C4-2B (cell line): ENCODE results near the gene CCDC127.

Experiments
- CTCF ChIP-seq: fragments of 450-650 bp; conservative IDR thresholded peaks from 2 replicates; pipeline ENCODE4 v1.5.1; 2017; ENCODE audit warnings: mild to moderate bottlenecking
- ZFX ChIP-seq: fragments of 450-650 bp; IDR thresholded peaks from 2 replicates; pipeline ENCODE4 v1.6.1; 2017

GRCh38 chr5:181566-181965 lies 36.4 kb downstream of the CCDC127 start:
- TF ChIP-seq CTCF (no peak), ZFX (no peak)
